Left ventricle myocardium inferior (tissue), 1 donor: ENCODE data around the gene MYDGF. TPM values are rescaled to one million over a fixed set of nuclear protein-coding genes. Genes with fewer than 3 reads are reported as not detected.
"Not testable (repeated sequence)": the region's sequence is repeated elsewhere in the genome, so short reads cannot be mapped to it uniquely, and the experiment has no call there.

ENCODE experiments used
- DNase-seq: peaks from one replicate; pipeline ENCODE4 v3.0.0-alpha.2; 2020
- H3K27ac ChIP-seq: fragments of 200-600 bp; replicated peaks from 2 replicates; pipeline ENCODE4 v1.8.0; 2021
- H3K27me3 ChIP-seq: fragments of 200-600 bp; 2 replicates; pipeline ENCODE4 v1.8.0; 2021; ENCODE audit warnings: low read depth
- H3K36me3 ChIP-seq: fragments of 200-600 bp; 2 replicates; pipeline ENCODE4 v1.8.0; 2021
- H3K4me1 ChIP-seq: fragments of 200-600 bp; 2 replicates; pipeline ENCODE4 v1.8.0; 2021
- H3K4me3 ChIP-seq: fragments of 200-600 bp; 2 replicates; pipeline ENCODE4 v1.8.0; 2021; ENCODE audit warnings: mild to moderate bottlenecking, moderate library complexity
- H3K9me3 ChIP-seq: fragments of 200-600 bp; replicated peaks from 2 replicates; pipeline ENCODE4 v1.8.0; 2021
- CTCF ChIP-seq: fragments of 200-600 bp; IDR thresholded peaks from 2 replicates; pipeline ENCODE4 v1.8.0; 2021; ENCODE audit warnings: antibody characterized with exemption, mild to moderate bottlenecking, borderline replicate concordance
- intact Hi-C: fragments of 100-400 bp; cut with micrococcal nuclease; formaldehyde crosslinking; loops from one replicate; pipeline ENCODE4 v1.11.0; 2022
- long read RNA-seq: library from polyadenylated mRNA; unstranded; transcript quantifications from one replicate; pipeline ENCODE4 v2.0.0, GENCODE V29; 2021
- total RNA-seq: library from RNA; stranded (reverse); fragmentation: NEBNext Ultra II Directional; extraction: Animal tissue kit (Norgen Biotek cat#: 25700); gene quantifications from one replicate; pipeline ENCODE4 v1.2.1, GENCODE V29; 2021
- donor health status: DM: no; HTN: yes; CAD: no; lungs with severe emphysema.

MYDGF gene
- total RNA-seq, result 26.3 TPM
- long read RNA-seq, transcript MYDGF-201 (6 exons, 1,018 nt), result major isoform, 32 of 77 reads
- long read RNA-seq, partial matches to known transcripts, result 1 of 77 reads
- long read RNA-seq, other reads (novel, unspliced or antisense), result 42 of 77 reads

GRCh38 chr19:4669723-4670480 is at the start of gene MYDGF:
Gene MYDGF (minus strand): TSS chr19:4670342. CDS start chr19:4670334, 8 bp downstream.
- peak within 1 kb of the TSS; percentile 95 for H3K4me3 ChIP-seq
- intact Hi-C loops, result no loop called here
- peaks cover 43% of the 10 kb centered on the region for H3K36me3 ChIP-seq
- H3K27me3 ChIP-seq, result no peaks in the 10 kb centered on the region
- peaks cover 33% of the 10 kb centered on the region for H3K4me1 ChIP-seq
- TF ChIP-seq CTCF, result no peak
- peak; percentile 94 for DNase-seq
- peak within 1 kb of the TSS; percentile 86 for H3K27ac ChIP-seq
- no peaks in the 10 kb centered on the region for H3K9me3 ChIP-seq

GRCh38 chr19:4719499-4719866 is 49.3 kb upstream of the MYDGF start:
- Histone ChIP-seq H3K9me3 (no peaks in the 10 kb centered on the region), H3K27ac (no peak overlapping the region), H3K36me3 (peaks cover 59% of the 10 kb centered on the region), H3K4me1 (peaks cover 60% of the 10 kb centered on the region), H3K4me3 (no peak overlapping the region), H3K27me3 (no peaks in the 10 kb centered on the region)
- no peak for DNase-seq
- intact Hi-C loops, result no loop called here
- no peak for TF ChIP-seq CTCF

- no peak overlapping the region for H3K4me3 ChIP-seq
- no peak for DNase-seq
- peaks cover 68% of the 10 kb centered on the region for H3K4me1 ChIP-seq
- intact Hi-C loops, result no loop called here
- peaks cover 70% of the 10 kb centered on the region for H3K36me3 ChIP-seq
- TF ChIP-seq CTCF, result no peak
- H3K9me3 ChIP-seq, result no peaks in the 10 kb centered on the region
- no peaks in the 10 kb centered on the region for H3K27me3 ChIP-seq
- H3K27ac ChIP-seq, result no peak overlapping the region
Measured at GRCh38 chr19:4717966-4718701, 48.0 kb upstream of the MYDGF start.

- no peak for TF ChIP-seq CTCF
- Histone ChIP-seq H3K27ac (no peak overlapping the region), H3K9me3 (no peaks in the 10 kb centered on the region), H3K4me1 (peaks cover 68% of the 10 kb centered on the region), H3K27me3 (no peaks in the 10 kb centered on the region), H3K36me3 (peaks cover 78% of the 10 kb centered on the region), H3K4me3 (no peak overlapping the region)
- intact Hi-C loops, result no loop called here
- no peak for DNase-seq
Measured at GRCh38 chr19:4717191-4717965, 47.2 kb upstream of the MYDGF start.

- Histone ChIP-seq H3K4me1 (peaks cover 58% of the 10 kb centered on the region), H3K36me3 (peaks cover 83% of the 10 kb centered on the region), H3K4me3 (no peak overlapping the region), H3K9me3 (no peaks in the 10 kb centered on the region), H3K27ac (peak overlapping the region; percentile 91), H3K27me3 (no peaks in the 10 kb centered on the region)
- intact Hi-C loops, result no loop called here
- TF ChIP-seq CTCF, result no peak
- no peak for DNase-seq
Measured at GRCh38 chr19:4715529-4716221, 45.5 kb upstream of the MYDGF start.

GRCh38 chr19:4715178-4715528 is 45.0 kb upstream of the MYDGF start:
- Histone ChIP-seq H3K36me3 (peaks cover 86% of the 10 kb centered on the region), H3K27ac (peak overlapping the region; percentile 91), H3K4me1 (peaks cover 59% of the 10 kb centered on the region)
- H3K4me3 ChIP-seq, DNase-seq, H3K9me3 ChIP-seq, H3K27me3 ChIP-seq, intact Hi-C loops: not testable (repeated sequence)
